K562 (cell line): ENCODE measurements around the gene PRTN3. TPM values are rescaled to one million over a fixed set of nuclear protein-coding genes. Genes with fewer than 3 reads are reported as not detected.

ENCODE experiments used
- ARID1B ChIP-seq: fragments of 450-650 bp; IDR thresholded peaks from 2 replicates; pipeline ENCODE4 v1.6.1; 2016; ENCODE audit warnings: antibody characterized with exemption, mild to moderate bottlenecking, inconsistent platforms
- ATF3 ChIP-seq, 2 experiments: fragments of 450-650 bp in 1 of 2; sonication (generic) in 1 of 2; formaldehyde crosslinking in 1 of 2; IDR thresholded peaks in 1 of 2; conservative IDR thresholded peaks in 1 of 2; 2 replicates each; pipeline versions ENCODE4 v1.6.1 to v1.8.1; 2016 to 2023; ENCODE audit warnings: mild to moderate bottlenecking in 2 of 2, moderate library complexity in 2 of 2, inconsistent platforms in 1 of 2, missing genetic modification reagents in 1 of 2
- CHD4 ChIP-seq: fragments of 200-600 bp; sonication (generic); IDR thresholded peaks from 3 replicates; pipeline ENCODE4 v1.6.1; 2012; ENCODE audit warnings: low read depth, mild to moderate bottlenecking, mixed read lengths, low read length, inconsistent platforms; ENCODE audit not compliant: insufficient read depth, insufficient replicate concordance, poor library complexity, severe bottlenecking
- CTBP1 ChIP-seq: fragments of 450-650 bp; IDR thresholded peaks from 2 replicates; pipeline ENCODE4 v1.6.1; 2016; ENCODE audit warnings: borderline replicate concordance
- EGR1 ChIP-seq: fragments of 450-650 bp; conservative IDR thresholded peaks from 2 replicates; pipeline ENCODE4 v1.6.1; 2017; ENCODE audit warnings: mild to moderate bottlenecking
- MAZ ChIP-seq, 2 experiments: fragments of 450-650 bp in 1 of 2; sonication (generic) in 1 of 2; formaldehyde crosslinking; IDR thresholded peaks in 1 of 2; conservative IDR thresholded peaks in 1 of 2; 2 replicates each; pipeline versions ENCODE4 v1.4.0 to v1.5.0; 2020; ENCODE audit warnings: mild to moderate bottlenecking in 1 of 2, missing genetic modification reagents in 1 of 2
- PHF8 ChIP-seq: fragments of 200-600 bp; sonication (generic); IDR thresholded peaks from 2 replicates; pipeline ENCODE4 v1.6.1; 2012; ENCODE audit warnings: mixed run types, mild to moderate bottlenecking, inconsistent platforms, low read length, moderate library complexity, borderline replicate concordance
- ZBTB40 ChIP-seq, 2 experiments: fragments of 450-650 bp in 1 of 2; sonication (generic) in 1 of 2; formaldehyde crosslinking in 1 of 2; IDR thresholded peaks; 2 replicates each; pipeline versions ENCODE4 v1.7.1 to v1.9.0; 2016 to 2022; ENCODE audit warnings: inconsistent platforms in 1 of 2, mild to moderate bottlenecking in 1 of 2, missing genetic modification reagents in 1 of 2
- ZNF133 ChIP-seq: fragments of 250-450 bp; sonication (Bioruptor Pico); IDR thresholded peaks from 2 replicates; pipeline ENCODE4 v1.4.0; 2020; ENCODE audit warnings: mild to moderate bottlenecking
- ZNF707 ChIP-seq: fragments of 250-450 bp; sonication (Bioruptor Pico); conservative IDR thresholded peaks from 2 replicates; pipeline ENCODE4 v1.8.0; 2022; ENCODE audit warnings: inconsistent platforms, mild to moderate bottlenecking, moderate library complexity
- polyA plus RNA-seq, 8 experiments: library from polyadenylated mRNA; depleted of rRNA in 4 of 8; stranded (reverse) in 5 of 8; unstranded in 3 of 8; fragments of >200 nt; fragmentation: Nextera tagmentation in 2 of 8; fragmentation: Illumina TruSeq in 1 of 8; extraction: Ambion mirVana in 2 of 8; extraction: Trizol in 1 of 8; gene quantifications; 2 replicates each; pipeline versions ENCODE4 v1.2.1 to v1.2.3, GENCODE V29; 2011 to 2014; ENCODE audit warnings: inconsistent platforms in 1 of 8, missing spikeins in 1 of 8
- total RNA-seq, 7 experiments: library from RNA; depleted of rRNA in 6 of 7; stranded (reverse); fragments of >200 nt in 6 of 7; fragmentation: Illumina TruSeq in 2 of 7; extraction: Trizol in 2 of 7; gene quantifications; 2 replicates each; pipeline versions ENCODE4 v1.2.1 to v1.2.3, GENCODE V29; 2011 to 2021; ENCODE audit warnings: low replicate concordance in 1 of 7
- TF ChIP-seq, protein P1 (sequence below): fragments of 250-450 bp; sonication (Bioruptor Pico); IDR thresholded peaks from 2 replicates; pipeline ENCODE4 v1.8.0; 2021; ENCODE audit warnings: moderate library complexity, mild to moderate bottlenecking, inconsistent platforms
- TF ChIP-seq, protein P2 (sequence below): sonication (generic); formaldehyde crosslinking; IDR thresholded peaks from 2 replicates; pipeline ENCODE4 v1.8.0; 2022; ENCODE audit warnings: mild to moderate bottlenecking, missing genetic modification reagents

The PRTN3 gene
- total and polyA plus RNA-seq, 9 of the 15 experiments (the other 6 are each of a cell fraction or from before 2014, with no cell fraction given), result 0.14 to 0.86 (median 0.43) TPM; not detected in 3

GRCh38 chr19:843836-844545, 3.2 kb downstream of the PRTN3 start (continued):
- TF ChIP-seq, protein P1, sequence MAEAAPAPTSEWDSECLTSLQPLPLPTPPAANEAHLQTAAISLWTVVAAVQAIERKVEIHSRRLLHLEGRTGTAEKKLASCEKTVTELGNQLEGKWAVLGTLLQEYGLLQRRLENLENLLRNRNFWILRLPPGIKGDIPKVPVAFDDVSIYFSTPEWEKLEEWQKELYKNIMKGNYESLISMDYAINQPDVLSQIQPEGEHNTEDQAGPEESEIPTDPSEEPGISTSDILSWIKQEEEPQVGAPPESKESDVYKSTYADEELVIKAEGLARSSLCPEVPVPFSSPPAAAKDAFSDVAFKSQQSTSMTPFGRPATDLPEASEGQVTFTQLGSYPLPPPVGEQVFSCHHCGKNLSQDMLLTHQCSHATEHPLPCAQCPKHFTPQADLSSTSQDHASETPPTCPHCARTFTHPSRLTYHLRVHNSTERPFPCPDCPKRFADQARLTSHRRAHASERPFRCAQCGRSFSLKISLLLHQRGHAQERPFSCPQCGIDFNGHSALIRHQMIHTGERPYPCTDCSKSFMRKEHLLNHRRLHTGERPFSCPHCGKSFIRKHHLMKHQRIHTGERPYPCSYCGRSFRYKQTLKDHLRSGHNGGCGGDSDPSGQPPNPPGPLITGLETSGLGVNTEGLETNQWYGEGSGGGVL, result no peak
- TF ChIP-seq ATF3 (IDR thresholded peaks at IDR 0.05) (no peak), ATF3 (CRISPR knock-in tag; conservative IDR thresholded peaks at IDR 0.05) (no peak), MAZ (CRISPR knock-in tag; conservative IDR thresholded peaks at IDR 0.05 in 1 of 2, IDR thresholded peaks at IDR 0.05 in 1 of 2) (peak; percentile 9 to 17; a peak in 1 of 4 replicates), ZNF133 (no peak), PHF8 (peak; percentile 53; the same call in 1 of the 2 replicates), CHD4 (no peak), ZNF707 (no peak), ZBTB40 (IDR thresholded peaks at IDR 0.05) (peak; percentile 35; the same call in 1 of the 2 replicates), ZBTB40 (CRISPR knock-in tag; IDR thresholded peaks at IDR 0.05) (no peak), CTBP1 (0 out of 2 replicates have a peak, but pooled peaks have one; percentile 7), ARID1B (no peak), EGR1 (peak; percentile 36)
- TF ChIP-seq, protein P2, sequence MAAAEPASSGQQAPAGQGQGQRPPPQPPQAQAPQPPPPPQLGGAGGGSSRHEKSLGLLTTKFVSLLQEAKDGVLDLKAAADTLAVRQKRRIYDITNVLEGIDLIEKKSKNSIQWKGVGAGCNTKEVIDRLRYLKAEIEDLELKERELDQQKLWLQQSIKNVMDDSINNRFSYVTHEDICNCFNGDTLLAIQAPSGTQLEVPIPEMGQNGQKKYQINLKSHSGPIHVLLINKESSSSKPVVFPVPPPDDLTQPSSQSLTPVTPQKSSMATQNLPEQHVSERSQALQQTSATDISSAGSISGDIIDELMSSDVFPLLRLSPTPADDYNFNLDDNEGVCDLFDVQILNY (CRISPR knock-in tag), result 0 out of 2 replicates have a peak, but pooled peaks have one; percentile 3
